Mononuclear cell (primary cell): Measurements from ENCODE around the gene EMX1. TPM values are rescaled to one million over a fixed set of nuclear protein-coding genes. Genes with fewer than 3 reads are reported as not detected.

Source experiments
- H3K27me3 ChIP-seq: 2 replicates; pipeline ENCODE4 v1.6.0; 2011; ENCODE audit warnings: low read length, control low read depth; ENCODE audit not compliant: insufficient read depth
- H3K4me1 ChIP-seq: 2 replicates; pipeline ENCODE4 v1.5.1; 2011; ENCODE audit warnings: mild to moderate bottlenecking, low read length, control low read depth; ENCODE audit not compliant: insufficient read depth
- H3K4me3 ChIP-seq: 2 replicates; pipeline ENCODE4 v1.5.1; 2011; ENCODE audit warnings: mild to moderate bottlenecking, low read length, moderate library complexity
- H3K9me3 ChIP-seq: 2 replicates; pipeline ENCODE4 v1.5.1; 2011; ENCODE audit warnings: low read depth, mild to moderate bottlenecking, control low read depth, low read length
- total RNA-seq: library from RNA; depleted of rRNA; stranded (reverse); fragments of >200 nt; gene quantifications from one replicate; pipeline ENCODE4 v1.2.3, GENCODE V29; 2012

EMX1 gene
- total RNA-seq, 1 donor = not detected

GRCh38 chr2:72915907-72916742 is 1.2 kb upstream of the EMX1 start:
- H3K4me3 ChIP-seq = peak overlapping the region; percentile 6
- H3K4me1 ChIP-seq = peaks cover 51% of the 10 kb centered on the region
- no peaks in the 10 kb centered on the region for H3K9me3 ChIP-seq
- H3K27me3 ChIP-seq = peaks cover 91% of the 10 kb centered on the region

- H3K4me1 ChIP-seq = peaks cover 51% of the 10 kb centered on the region
- H3K4me3 ChIP-seq = peak overlapping the region; percentile 6
- H3K27me3 ChIP-seq = peaks cover 91% of the 10 kb centered on the region
- H3K9me3 ChIP-seq = no peaks in the 10 kb centered on the region
Observed at GRCh38 chr2:72916743-72917137, 579 bp upstream of the EMX1 start.

GRCh38 chr2:72917877-72918553 is 696 bp downstream of the EMX1 start:
- Histone ChIP-seq H3K9me3 (no peaks in the 10 kb centered on the region), H3K4me3 (no peak overlapping the region), H3K27me3 (peaks cover 91% of the 10 kb centered on the region), H3K4me1 (peaks cover 51% of the 10 kb centered on the region)

- Histone ChIP-seq H3K27me3 (peaks cover 91% of the 10 kb centered on the region), H3K4me3 (no peak overlapping the region), H3K9me3 (no peaks in the 10 kb centered on the region), H3K4me1 (peaks cover 55% of the 10 kb centered on the region)
Observed at GRCh38 chr2:72919414-72920317, 2.3 kb downstream of the EMX1 start.

GRCh38 chr2:72920318-72921087 is 3.2 kb downstream of the EMX1 start:
- Histone ChIP-seq H3K4me3 (no peak overlapping the region), H3K4me1 (peaks cover 49% of the 10 kb centered on the region), H3K9me3 (no peaks in the 10 kb centered on the region), H3K27me3 (peaks cover 91% of the 10 kb centered on the region)

- Histone ChIP-seq H3K4me1 (peaks cover 42% of the 10 kb centered on the region), H3K4me3 (no peak overlapping the region), H3K9me3 (no peaks in the 10 kb centered on the region), H3K27me3 (peaks cover 93% of the 10 kb centered on the region)
Observed at GRCh38 chr2:72921088-72921851, 4.0 kb downstream of the EMX1 start.

- Histone ChIP-seq H3K9me3 (no peaks in the 10 kb centered on the region), H3K4me3 (no peak overlapping the region), H3K27me3 (peaks cover 93% of the 10 kb centered on the region), H3K4me1 (peaks cover 36% of the 10 kb centered on the region)
Observed at GRCh38 chr2:72921853-72922252, 4.5 kb downstream of the EMX1 start.

- Histone ChIP-seq H3K4me1 (peaks cover 21% of the 10 kb centered on the region), H3K9me3 (no peaks in the 10 kb centered on the region), H3K4me3 (no peak overlapping the region), H3K27me3 (peaks cover 100% of the 10 kb centered on the region)
Observed at GRCh38 chr2:72923833-72924352, 6.6 kb downstream of the EMX1 start.

- Histone ChIP-seq H3K4me3 (no peak overlapping the region), H3K27me3 (peaks cover 100% of the 10 kb centered on the region), H3K4me1 (peaks cover 20% of the 10 kb centered on the region), H3K9me3 (no peaks in the 10 kb centered on the region)
Observed at GRCh38 chr2:72924353-72925240, 7.3 kb downstream of the EMX1 start.

GRCh38 chr2:72925328-72925943 is 8.1 kb downstream of the EMX1 start:
- Histone ChIP-seq H3K9me3 (no peaks in the 10 kb centered on the region), H3K27me3 (peaks cover 96% of the 10 kb centered on the region), H3K4me1 (peaks cover 12% of the 10 kb centered on the region), H3K4me3 (no peak overlapping the region)

- peaks cover 90% of the 10 kb centered on the region for H3K27me3 ChIP-seq
- H3K4me1 ChIP-seq = peaks cover 6% of the 10 kb centered on the region
- no peaks in the 10 kb centered on the region for H3K9me3 ChIP-seq
- H3K4me3 ChIP-seq = no peak overlapping the region
Observed at GRCh38 chr2:72926368-72926767, 9.0 kb downstream of the EMX1 start.

- Histone ChIP-seq H3K4me3 (no peak overlapping the region), H3K9me3 (no peaks in the 10 kb centered on the region), H3K27me3 (peaks cover 84% of the 10 kb centered on the region), H3K4me1 (peaks cover 6% of the 10 kb centered on the region)
Observed at GRCh38 chr2:72926811-72927465, 9.6 kb downstream of the EMX1 start.
